Measurements from ENCODE around the gene PTTG1IP2.

- no peak for TF ChIP-seq CTCF (IDR thresholded peaks at IDR 0.05; ENCODE audit: low read depth, low read length)
- TF ChIP-seq POLR2A (IDR thresholded peaks at IDR 0.05; ENCODE audit: extremely low read depth, insufficient read length), result no peak
- TF ChIP-seq MAX (IDR thresholded peaks at IDR 0.05; ENCODE audit: low read depth, low read length), result no peak
- no peak for TF ChIP-seq MYC (IDR thresholded peaks at IDR 0.05; ENCODE audit: low read depth, low read length)
Observed at GRCh38 chr7:90485734-90486316, 16.4 kb downstream of the PTTG1IP2 start.

Data from NB4 (cell line).